ENCODE data around the gene GCDH.
"Not testable (repeated sequence)": the region's sequence is repeated elsewhere in the genome, so short reads cannot be mapped to it uniquely, and the experiment has no call there.

GCDH gene

GRCh38 chr19:12912571-12912970 is 21.6 kb downstream of the GCDH start:
- DNase-seq = no peak

GRCh38 chr19:12913011-12913561 is 22.1 kb downstream of the GCDH start:
- DNase-seq = no peak

- peak; percentile 37 to 43 for DNase-seq
Observed at GRCh38 chr19:12913851-12914690, 23.1 kb downstream of the GCDH start.

GRCh38 chr19:12915860-12916259 is 24.9 kb downstream of the GCDH start:
- DNase-seq = not testable (repeated sequence)

GRCh38 chr19:12918253-12918652 is 27.3 kb downstream of the GCDH start:
- no peak for DNase-seq

GRCh38 chr19:12921047-12921446 is 30.1 kb downstream of the GCDH start:
- DNase-seq = no peak

- DNase-seq = no peak
Observed at GRCh38 chr19:12922959-12923358, 32.0 kb downstream of the GCDH start.

- no peak for DNase-seq
Observed at GRCh38 chr19:12924621-12925310, 33.8 kb downstream of the GCDH start.

- no peak for DNase-seq
Observed at GRCh38 chr19:12930002-12930645, 39.2 kb downstream of the GCDH start.

- peak in 1 of 2 donors; percentile 25 for DNase-seq
Observed at GRCh38 chr19:12932392-12933286, 41.7 kb downstream of the GCDH start.

- peak; percentile 90 to 94 for DNase-seq
Observed at GRCh38 chr19:12933287-12934072, 42.5 kb downstream of the GCDH start, which contains the start of gene FARSA. TSS of gene FARSA (minus strand) at chr19:12933711. CDS start at chr19:12933696, 15 bp downstream.

GRCh38 chr19:12935071-12935470 is 44.1 kb downstream of the GCDH start:
- no peak for DNase-seq

- DNase-seq = no peak
Observed at GRCh38 chr19:12936582-12936981, 45.6 kb downstream of the GCDH start.

- peak; percentile 65 to 74 for DNase-seq
Observed at GRCh38 chr19:12937093-12937926, 46.4 kb downstream of the GCDH start.

GRCh38 chr19:12937927-12938778 is 47.2 kb downstream of the GCDH start, which contains the start of gene CALR:
TSS of gene CALR (plus strand) at chr19:12938609. CDS start at chr19:12938680, 71 bp downstream.
- peak; percentile 98 to 99 for DNase-seq

GRCh38 chr19:12938779-12939601 is 48.0 kb downstream of the GCDH start:
- peak; percentile 39 to 46 for DNase-seq

GRCh38 chr19:12939975-12940423 is 49.0 kb downstream of the GCDH start:
- no peak for DNase-seq

GRCh38 chr19:12940897-12941296 is 49.9 kb downstream of the GCDH start:
- DNase-seq = no peak
